ENCODE results near the gene SIK2. TPM values are rescaled to one million over a fixed set of nuclear protein-coding genes. Genes with fewer than 3 reads are reported as not detected.
A peak's percentile ranks its signal among the peaks of the same experiment; 100 is the strongest.

Gene SIK2
- total RNA-seq, 4 donors from 2014 or later: 6.6 to 19.1 (median 16.2) TPM

DNA sequence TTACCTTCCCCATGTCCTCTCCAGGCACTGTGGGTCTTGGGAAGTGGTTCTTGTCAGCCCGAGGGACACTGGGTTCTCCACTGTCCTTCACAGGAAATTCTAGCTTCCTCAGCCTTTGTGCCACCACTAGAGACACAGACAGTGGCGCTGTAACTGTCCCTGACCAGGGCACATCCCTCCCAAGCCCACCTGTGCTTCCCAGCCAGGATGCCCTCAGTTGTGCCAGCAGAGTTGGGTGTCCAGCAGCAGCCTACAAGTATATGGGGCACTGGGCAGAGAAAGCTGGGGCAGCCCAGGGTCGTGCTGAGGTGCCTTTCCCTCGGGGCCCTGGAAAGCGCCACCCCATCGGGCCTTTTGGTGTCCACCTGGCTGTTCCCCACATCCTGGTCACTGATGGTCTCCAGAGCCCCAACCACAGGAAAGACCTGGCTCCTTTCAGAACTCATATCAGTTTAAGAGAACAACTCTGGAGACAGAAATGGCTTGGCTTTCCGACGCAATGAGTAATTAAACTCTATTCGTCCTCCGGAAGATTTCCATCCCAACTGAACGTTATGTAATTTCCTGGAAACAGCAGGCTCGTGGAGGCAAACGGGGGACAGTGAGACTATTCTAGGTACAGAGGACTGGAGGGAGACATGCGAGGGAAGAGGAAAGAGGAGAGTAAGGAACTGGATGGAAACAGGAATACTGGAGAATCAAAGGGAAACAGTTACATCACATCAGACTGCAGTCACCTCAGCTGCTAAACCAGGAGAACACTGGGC lies 135.4 kb downstream of the SIK2 start:
- peaks cover 29 to 52% (median 38%) of the 10 kb centered on the region in 4 donors for H3K4me1 ChIP-seq
- peak overlapping the region; percentile 85 to 93 (median 89) for H3K27ac ChIP-seq
- no peaks in the 10 kb centered on the region for H3K27me3 ChIP-seq
- in situ Hi-C loops (cut with MboI; ENCODE audit: low pct_ligation_motif_present in 1 of 4, low pct_unique_long_range_greater_than_20kb in 1 of 4, low sequenced_read_pairs in 3 of 4) (no loop called here), intact Hi-C loops (cut with DNase I; ENCODE audit: low total_unique reads) (no loop called here)
- TF ChIP-seq POLR2A (IDR thresholded peaks at IDR 0.05) (no peak), EP300 (IDR thresholded peaks at IDR 0.05; ENCODE audit: low read depth) (no peak), POLR2AphosphoS5 (IDR thresholded peaks at IDR 0.05) (no peak), CTCF (IDR thresholded peaks at IDR 0.05) (no peak)
- DNase-seq: no peak
- H3K36me3 ChIP-seq: peaks cover 0 to 22% (median 5%) of the 10 kb centered on the region in 4 donors
- WGBS, 2 donors (ENCODE audit: low coverage in 1 of 2): 76% methylated on average over 13 of the region's 14 CpGs; no CpG with 5 or more reads in 1 of the 2 donors
- H3K9me3 ChIP-seq: no peaks in the 10 kb centered on the region
- no peak overlapping the region for H3K4me3 ChIP-seq

GRCh38 chr11:111739299-111739698 lies 137.1 kb downstream of the SIK2 start:
- no peaks in the 10 kb centered on the region for H3K9me3 ChIP-seq
- H3K36me3 ChIP-seq: peaks cover 0 to 36% (median 7%) of the 10 kb centered on the region in 4 donors
- no peak for DNase-seq
- no peak for TF ChIP-seq CTCF (IDR thresholded peaks at IDR 0.05)
- TF ChIP-seq POLR2AphosphoS5 (IDR thresholded peaks at IDR 0.05): no peak
- no peak for TF ChIP-seq POLR2A (IDR thresholded peaks at IDR 0.05)
- TF ChIP-seq EP300 (IDR thresholded peaks at IDR 0.05; ENCODE audit: low read depth): no peak
- H3K4me3 ChIP-seq: no peak overlapping the region
- peak overlapping the region in 1 of 4 donors; percentile 93 for H3K27ac ChIP-seq
- 89 to 100% methylated on average over 2 of the region's 2 CpGs for WGBS, 2 donors (ENCODE audit: low coverage in 1 of 2)
- no peaks in the 10 kb centered on the region for H3K27me3 ChIP-seq
- in situ Hi-C loops (cut with MboI; ENCODE audit: low pct_ligation_motif_present in 1 of 4, low pct_unique_long_range_greater_than_20kb in 1 of 4, low sequenced_read_pairs in 3 of 4): no loop called here
- intact Hi-C loops (cut with DNase I; ENCODE audit: low total_unique reads): no loop called here
- peaks cover 12 to 36% (median 24%) of the 10 kb centered on the region in 4 donors for H3K4me1 ChIP-seq

- in situ Hi-C loops (cut with MboI; ENCODE audit: low pct_ligation_motif_present in 1 of 4, low pct_unique_long_range_greater_than_20kb in 1 of 4, low sequenced_read_pairs in 3 of 4) (no loop called here), intact Hi-C loops (cut with DNase I; ENCODE audit: low total_unique reads) (no loop called here)
- Histone ChIP-seq H3K4me1 (peaks cover 0 to 25% (median 3%) of the 10 kb centered on the region in 4 donors), H3K36me3 (peaks cover 0 to 38% (median 7%) of the 10 kb centered on the region in 4 donors), H3K4me3 (no peak overlapping the region), H3K27me3 (no peaks in the 10 kb centered on the region), H3K9me3 (no peaks in the 10 kb centered on the region), H3K27ac (no peak overlapping the region)
- 62 to 75% methylated on average over 2 of the region's 2 CpGs for WGBS, 2 donors (ENCODE audit: low coverage in 1 of 2)
- TF ChIP-seq POLR2AphosphoS5 (IDR thresholded peaks at IDR 0.05) (no peak), POLR2A (IDR thresholded peaks at IDR 0.05) (no peak), EP300 (IDR thresholded peaks at IDR 0.05; ENCODE audit: low read depth) (no peak), CTCF (IDR thresholded peaks at IDR 0.05) (no peak)
- DNase-seq: no peak
These were observed 139.5 kb downstream of the SIK2 start for GRCh38 chr11:111741751-111742150.

DNA sequence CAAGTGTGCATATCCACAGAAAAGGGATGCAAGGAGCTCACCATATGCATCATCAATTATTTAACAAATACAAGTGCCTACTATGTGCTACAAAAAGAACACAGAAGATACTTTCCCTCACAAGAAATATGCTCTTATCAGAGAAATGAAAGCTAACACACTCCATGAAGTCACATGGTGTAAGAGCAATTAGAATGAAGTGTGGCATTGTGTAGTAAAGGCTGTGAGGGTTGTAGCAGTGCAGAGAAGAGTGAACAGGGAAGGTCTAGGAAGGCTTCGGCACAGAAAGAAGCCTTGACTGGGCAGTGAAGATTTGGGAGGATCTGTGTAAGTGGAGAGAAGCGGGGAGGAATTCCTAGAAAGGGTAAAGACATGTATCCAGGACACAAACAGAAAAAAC lies 141.5 kb downstream of the SIK2 start:
- no peak for DNase-seq
- Histone ChIP-seq H3K27me3 (no peaks in the 10 kb centered on the region), H3K27ac (no peak overlapping the region), H3K4me1 (peaks cover 0 to 20% (median 2%) of the 10 kb centered on the region in 4 donors), H3K9me3 (no peaks in the 10 kb centered on the region), H3K4me3 (no peak overlapping the region), H3K36me3 (peaks cover 0 to 50% (median 7%) of the 10 kb centered on the region in 4 donors)
- in situ Hi-C loops (cut with MboI; ENCODE audit: low pct_ligation_motif_present in 1 of 4, low pct_unique_long_range_greater_than_20kb in 1 of 4, low sequenced_read_pairs in 3 of 4) (no loop called here), intact Hi-C loops (cut with DNase I; ENCODE audit: low total_unique reads) (no loop called here)
- 91 to 100% methylated on average over 2 of the region's 2 CpGs for WGBS, 2 donors (ENCODE audit: low coverage in 1 of 2)
- TF ChIP-seq POLR2AphosphoS5 (IDR thresholded peaks at IDR 0.05) (no peak), POLR2A (IDR thresholded peaks at IDR 0.05) (no peak), CTCF (IDR thresholded peaks at IDR 0.05) (no peak), EP300 (IDR thresholded peaks at IDR 0.05; ENCODE audit: low read depth) (no peak)
